GM13977 (cell line): ENCODE measurements around the gene KCNH1.

ENCODE experiments used
- DNase-seq: peaks from one replicate; pipeline ENCODE4 v3.0.0; 2012; ENCODE audit warnings: low spot score
- CTCF ChIP-seq: IDR thresholded peaks from 2 replicates; pipeline ENCODE4 v1.5.1; 2012; ENCODE audit warnings: mild to moderate bottlenecking, control low read depth; ENCODE audit not compliant: insufficient read depth; ENCODE audit errors: extremely low read depth, missing control alignments
- in situ Hi-C: fragments of 300-500 bp; cut with MboI; formaldehyde crosslinking; loops from one replicate; pipeline ENCODE4 v1.12.0; 2022; ENCODE audit warnings: low sequenced_read_pairs, low pct_unique_long_range_greater_than_20kb, mixed read lengths, inconsistent platforms; ENCODE audit not compliant: unreplicated experiment

KCNH1 gene

GRCh38 chr1:210686841-210687240 lies 447.1 kb downstream of the KCNH1 start:
- TF ChIP-seq CTCF, result no peak

GRCh38 chr1:210685295-210685650 lies 448.7 kb downstream of the KCNH1 start:
- no peak for TF ChIP-seq CTCF
- in situ Hi-C loops, result no loop called here
- no peak for DNase-seq

More at GRCh38 chr1:210686841-210687240, 447.1 kb downstream of the KCNH1 start:
- in situ Hi-C loops, result no loop called here
- DNase-seq, result no peak

- in situ Hi-C loops, result no loop called here
- TF ChIP-seq CTCF, result no peak
- DNase-seq, result peak; percentile 85
Observed at GRCh38 chr1:210684466-210685294, 449.3 kb downstream of the KCNH1 start.

- TF ChIP-seq CTCF, result no peak
- DNase-seq, result no peak
- in situ Hi-C loops, result no loop called here
Observed at GRCh38 chr1:210683403-210684047, 450.4 kb downstream of the KCNH1 start.

GRCh38 chr1:210681158-210681557 lies 452.8 kb downstream of the KCNH1 start:
- no peak for DNase-seq
- in situ Hi-C loops, result no loop called here

GRCh38 chr1:210678306-210678705 lies 455.6 kb downstream of the KCNH1 start:
- DNase-seq, result no peak
- no peak for TF ChIP-seq CTCF
- in situ Hi-C loops, result no loop called here

More at GRCh38 chr1:210681158-210681557, 452.8 kb downstream of the KCNH1 start:
- no peak for TF ChIP-seq CTCF
